SK-N-SH (cell line): Measurements from ENCODE around the gene PSMB9. TPM values are rescaled to one million over a fixed set of nuclear protein-coding genes. Genes with fewer than 3 reads are reported as not detected.

Source experiments
- CTCF ChIA-PET: fragments of 300-600, 350-600 bp; formaldehyde crosslinking; extraction: SDS; loops from one replicate; lab custom pipeline; 2021; lab: Yijun Ruan, JAX
- POLR2A ChIA-PET: fragments of 350-600 bp; sonication (Branson Sonifier 250); formaldehyde crosslinking; extraction: SDS; loops from one replicate; lab custom pipeline; 2020; ENCODE audit warnings: antibody characterized with exemption, inconsistent platforms; lab: Yijun Ruan, JAX
- DNase-seq: peaks from one replicate; pipeline ENCODE4 v3.0.0; 2012
- H2AFZ ChIP-seq: fragments of 200-600 bp; sonication (generic); 2 replicates; pipeline ENCODE4 v1.8.1; 2016; ENCODE audit warnings: antibody characterized with exemption, mild to moderate bottlenecking, low read depth
- H3F3A ChIP-seq: fragments of 200-600 bp; sonication (generic); replicated peaks from 2 replicates; pipeline ENCODE3; 2016; ENCODE audit warnings: antibody characterized with exemption, mild to moderate bottlenecking; ENCODE audit not compliant: insufficient read depth
- H3K27ac ChIP-seq, 2 experiments: fragments of 200-500 bp in 1 of 2; fragments of 200-600 bp in 1 of 2; sonication (Bioruptor generic) in 1 of 2; sonication (generic), shearing (Covaris generic) in 1 of 2; 2 replicates each; pipeline versions ENCODE4 v1.5.1 to v1.6.1; 2014 to 2016; ENCODE audit warnings: low read depth in 2 of 2, inconsistent platforms in 1 of 2, low read length in 1 of 2, mild to moderate bottlenecking in 1 of 2, mixed read lengths in 1 of 2
- H3K27me3 ChIP-seq: fragments of 200-600 bp; sonication (generic), shearing (Covaris generic); 2 replicates; pipeline ENCODE4 v1.6.1; 2016; ENCODE audit warnings: mixed run types; ENCODE audit not compliant: insufficient read depth
- H3K36me3 ChIP-seq, 2 experiments: fragments of 200-500 bp in 1 of 2; fragments of 200-600 bp in 1 of 2; sonication (Bioruptor generic) in 1 of 2; sonication (generic) in 1 of 2; replicated peaks in 1 of 2; 2 replicates each; pipeline versions ENCODE3 to v1.5.1; 2014 to 2016; ENCODE audit warnings: low read length in 1 of 2, mild to moderate bottlenecking in 1 of 2; ENCODE audit not compliant: insufficient read depth in 2 of 2, control insufficient read depth in 1 of 2
- H3K4me1 ChIP-seq, 2 experiments: fragments of 200-500 bp in 1 of 2; fragments of 200-600 bp in 1 of 2; sonication (Bioruptor generic) in 1 of 2; sonication (generic), shearing (Covaris generic) in 1 of 2; 2 replicates each; pipeline versions ENCODE4 v1.5.1 to v1.6.1; 2014 to 2016; ENCODE audit warnings: low read depth in 1 of 2, low read length in 1 of 2, mixed run types in 1 of 2; ENCODE audit not compliant: insufficient read depth in 2 of 2, control insufficient read depth in 1 of 2
- H3K4me2 ChIP-seq: fragments of 200-600 bp; sonication (generic), shearing (Covaris generic); 2 replicates; pipeline ENCODE4 v1.6.1; 2017; ENCODE audit warnings: mixed run types
- H3K4me3 ChIP-seq, 2 experiments: fragments of 200-500 bp in 1 of 2; fragments of 200-600 bp in 1 of 2; sonication (Bioruptor generic) in 1 of 2; sonication (generic), shearing (Covaris generic) in 1 of 2; 2 replicates each; pipeline versions ENCODE4 v1.5.1 to v1.8.1; 2014 to 2016; ENCODE audit warnings: low read depth in 2 of 2, inconsistent platforms in 1 of 2, low read length in 1 of 2, mild to moderate bottlenecking in 1 of 2, mixed read lengths in 1 of 2, moderate library complexity in 1 of 2
- H3K79me2 ChIP-seq: fragments of 200-600 bp; sonication (generic); 2 replicates; pipeline ENCODE4 v1.8.1; 2017; ENCODE audit warnings: mild to moderate bottlenecking; ENCODE audit not compliant: insufficient read depth
- H3K9ac ChIP-seq: fragments of 200-600 bp; sonication (generic); 2 replicates; pipeline ENCODE4 v1.6.1; 2017; ENCODE audit warnings: mixed run types
- H3K9me2 ChIP-seq: fragments of 200-600 bp; sonication (generic); 2 replicates; pipeline ENCODE4 v1.6.1; 2017; ENCODE audit warnings: mixed run types
- H3K9me3 ChIP-seq: fragments of 200-600 bp; sonication (generic); 2 replicates; pipeline ENCODE4 v1.6.1; 2017; ENCODE audit warnings: mixed run types, mild to moderate bottlenecking, moderate library complexity
- H4K20me1 ChIP-seq: fragments of 200-600 bp; sonication (generic); 2 replicates; pipeline ENCODE4 v1.6.1; 2017; ENCODE audit warnings: mild to moderate bottlenecking, mixed run types; ENCODE audit not compliant: insufficient read depth
- EP300 ChIP-seq, 2 experiments: IDR thresholded peaks; 2 replicates each; pipeline versions ENCODE4 v1.4.0 to v1.6.1; 2012; ENCODE audit warnings: borderline replicate concordance in 1 of 2, low read depth in 1 of 2, low read length in 1 of 2
- FOSL2 ChIP-seq: IDR thresholded peaks from 2 replicates; pipeline ENCODE4 v1.4.0; 2012; ENCODE audit warnings: low read depth, mild to moderate bottlenecking, moderate library complexity, borderline replicate concordance
- FOXJ3 ChIP-seq: sonication (generic); formaldehyde crosslinking; IDR thresholded peaks from 2 replicates; pipeline ENCODE4 v1.5.1; 2020; ENCODE audit warnings: mild to moderate bottlenecking, missing genetic modification reagents
- GABPA ChIP-seq: IDR thresholded peaks from 2 replicates; pipeline ENCODE4 v1.4.0; 2012; ENCODE audit warnings: low read depth, mild to moderate bottlenecking
- NRF1 ChIP-seq: IDR thresholded peaks from 2 replicates; pipeline ENCODE4 v1.6.1; 2012; ENCODE audit warnings: low read depth, mild to moderate bottlenecking, low read length
- POLR2AphosphoS5 ChIP-seq: IDR thresholded peaks from 2 replicates; pipeline ENCODE4 v1.6.1; 2012; ENCODE audit warnings: low read depth, low read length
- RAD21 ChIP-seq: IDR thresholded peaks from 2 replicates; pipeline ENCODE4 v1.6.1; 2012; ENCODE audit warnings: mild to moderate bottlenecking, low read length
- RCOR1 ChIP-seq: fragments of 150-350 bp; IDR thresholded peaks from 2 replicates; pipeline ENCODE4 v1.6.1; 2017; ENCODE audit warnings: antibody characterized with exemption, low read length
- RFX5 ChIP-seq: IDR thresholded peaks from 2 replicates; pipeline ENCODE4 v1.6.1; 2012; ENCODE audit warnings: mild to moderate bottlenecking, improper control_type of control experiment, low read length
- SIN3A ChIP-seq: IDR thresholded peaks from 2 replicates; pipeline ENCODE4 v1.6.1; 2012; ENCODE audit warnings: low read depth, mild to moderate bottlenecking, low read length, moderate library complexity, borderline replicate concordance
- TAF1 ChIP-seq: IDR thresholded peaks from 2 replicates; pipeline ENCODE4 v1.6.1; 2012; ENCODE audit warnings: low read depth, mild to moderate bottlenecking, low read length, moderate library complexity, borderline replicate concordance
- TCF12 ChIP-seq: IDR thresholded peaks from 2 replicates; pipeline ENCODE4 v1.4.0; 2012
- YY1 ChIP-seq: IDR thresholded peaks from 2 replicates; pipeline ENCODE4 v1.4.0; 2012; ENCODE audit warnings: low read depth, mild to moderate bottlenecking
- WGBS: methylation state at CpG from one replicate; pipeline ENCODE4 v1.1.6; 2017; ENCODE audit warnings: low lambda C conversion rate; 5-methylcytosine and 5-hydroxymethylcytosine counted together
- polyA plus RNA-seq, 3 experiments: library from polyadenylated mRNA; depleted of rRNA; stranded (reverse); fragments of >200 nt; gene quantifications; 2 replicates each; pipeline ENCODE4 v1.2.3, GENCODE V29; 2012
- TF ChIP-seq, protein P1 (sequence below): fragments of 150-350 bp; IDR thresholded peaks from 2 replicates; pipeline ENCODE4 v1.6.1; 2016; ENCODE audit warnings: mild to moderate bottlenecking, low read depth, low read length
- TF ChIP-seq, protein P2 (sequence below): fragments of 200-600 bp; sonication (generic); IDR thresholded peaks from 2 replicates; pipeline ENCODE4 v1.6.1; 2017; ENCODE audit warnings: antibody characterized with exemption, mild to moderate bottlenecking, moderate library complexity
- TF ChIP-seq, protein P3 (sequence below): IDR thresholded peaks from 2 replicates; pipeline ENCODE4 v1.4.0; 2012; ENCODE audit warnings: low read depth, borderline replicate concordance

Gene PSMB9
- polyA plus RNA-seq, 1 of the 3 experiments (the other 2 are of a cell fraction), result 83.7 TPM

DNA sequence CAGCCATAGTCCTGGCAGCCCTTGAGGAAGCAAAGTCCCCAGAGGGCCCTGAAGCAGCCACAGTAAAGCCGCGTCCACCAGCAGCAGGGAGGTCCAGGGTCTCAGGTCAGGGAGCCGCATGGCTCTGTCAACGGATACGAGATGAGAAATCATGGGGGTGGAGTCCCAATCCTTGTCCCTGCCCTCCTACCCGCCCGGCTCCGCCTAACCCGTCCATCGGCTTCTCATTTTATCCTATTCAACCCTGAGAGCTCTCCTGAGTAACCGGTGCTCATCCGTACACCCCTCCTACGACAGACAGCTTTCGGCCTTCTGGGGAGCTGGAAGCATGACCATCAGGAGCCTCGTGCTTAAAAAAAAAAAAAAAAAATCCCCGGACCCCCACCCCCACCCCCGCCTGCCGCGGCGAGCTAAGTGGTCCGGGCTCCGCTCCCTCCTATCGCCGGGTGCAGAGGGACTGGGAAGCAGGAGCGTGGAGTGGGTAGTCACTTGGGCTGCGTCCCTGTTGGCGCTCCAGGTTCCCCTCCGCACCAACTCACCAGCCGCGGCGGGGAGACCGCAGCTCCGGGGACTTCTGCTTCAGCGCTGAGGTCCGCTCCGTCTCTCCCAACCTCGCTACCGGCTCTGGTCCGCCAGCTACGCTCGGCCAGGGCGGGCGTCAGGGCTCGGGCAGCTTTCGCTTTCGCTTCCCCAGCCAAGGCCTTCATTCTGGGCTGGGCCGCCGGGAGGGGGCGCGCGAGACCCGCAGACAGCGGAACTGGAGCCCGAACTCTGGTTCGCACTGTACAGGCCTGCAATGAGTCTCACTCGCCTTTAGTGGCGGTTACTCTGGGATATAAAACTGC lies 15.7 kb upstream of the PSMB9 start, which contains the start of gene TAP2 (continued):
- TF ChIP-seq POLR2AphosphoS5, result peak; percentile 57; the same call in 1 of the 2 replicates
- TF ChIP-seq, protein P1, sequence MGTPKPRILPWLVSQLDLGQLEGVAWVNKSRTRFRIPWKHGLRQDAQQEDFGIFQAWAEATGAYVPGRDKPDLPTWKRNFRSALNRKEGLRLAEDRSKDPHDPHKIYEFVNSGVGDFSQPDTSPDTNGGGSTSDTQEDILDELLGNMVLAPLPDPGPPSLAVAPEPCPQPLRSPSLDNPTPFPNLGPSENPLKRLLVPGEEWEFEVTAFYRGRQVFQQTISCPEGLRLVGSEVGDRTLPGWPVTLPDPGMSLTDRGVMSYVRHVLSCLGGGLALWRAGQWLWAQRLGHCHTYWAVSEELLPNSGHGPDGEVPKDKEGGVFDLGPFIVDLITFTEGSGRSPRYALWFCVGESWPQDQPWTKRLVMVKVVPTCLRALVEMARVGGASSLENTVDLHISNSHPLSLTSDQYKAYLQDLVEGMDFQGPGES, result no peak
- TF ChIP-seq RCOR1, result 0 out of 2 replicates have a peak, but pooled peaks have one; percentile 31
- TF ChIP-seq TAF1, result 0 out of 2 replicates have a peak, but pooled peaks have one; percentile 26
- TF ChIP-seq NRF1, result no peak
- TF ChIP-seq, protein P2, sequence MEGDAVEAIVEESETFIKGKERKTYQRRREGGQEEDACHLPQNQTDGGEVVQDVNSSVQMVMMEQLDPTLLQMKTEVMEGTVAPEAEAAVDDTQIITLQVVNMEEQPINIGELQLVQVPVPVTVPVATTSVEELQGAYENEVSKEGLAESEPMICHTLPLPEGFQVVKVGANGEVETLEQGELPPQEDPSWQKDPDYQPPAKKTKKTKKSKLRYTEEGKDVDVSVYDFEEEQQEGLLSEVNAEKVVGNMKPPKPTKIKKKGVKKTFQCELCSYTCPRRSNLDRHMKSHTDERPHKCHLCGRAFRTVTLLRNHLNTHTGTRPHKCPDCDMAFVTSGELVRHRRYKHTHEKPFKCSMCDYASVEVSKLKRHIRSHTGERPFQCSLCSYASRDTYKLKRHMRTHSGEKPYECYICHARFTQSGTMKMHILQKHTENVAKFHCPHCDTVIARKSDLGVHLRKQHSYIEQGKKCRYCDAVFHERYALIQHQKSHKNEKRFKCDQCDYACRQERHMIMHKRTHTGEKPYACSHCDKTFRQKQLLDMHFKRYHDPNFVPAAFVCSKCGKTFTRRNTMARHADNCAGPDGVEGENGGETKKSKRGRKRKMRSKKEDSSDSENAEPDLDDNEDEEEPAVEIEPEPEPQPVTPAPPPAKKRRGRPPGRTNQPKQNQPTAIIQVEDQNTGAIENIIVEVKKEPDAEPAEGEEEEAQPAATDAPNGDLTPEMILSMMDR, result peak; percentile 96
- peak; percentile 92 for TF ChIP-seq RFX5
- peak; percentile 63; the same call in 1 of the 2 replicates for TF ChIP-seq SIN3A
- no peak for TF ChIP-seq GABPA
- TF ChIP-seq RAD21, result peak; percentile 85
- no peak; the same call in 1 of the 2 replicates for TF ChIP-seq FOSL2
- TF ChIP-seq EP300 (IDR thresholded peaks at IDR 0.05; ENCODE audit: borderline replicate concordance in 1 of 2, low read depth in 1 of 2, low read length in 1 of 2), result peak in 1 of 2 experiments; percentile 38; a peak in 1 of 4 replicates
- TF ChIP-seq, protein P3, sequence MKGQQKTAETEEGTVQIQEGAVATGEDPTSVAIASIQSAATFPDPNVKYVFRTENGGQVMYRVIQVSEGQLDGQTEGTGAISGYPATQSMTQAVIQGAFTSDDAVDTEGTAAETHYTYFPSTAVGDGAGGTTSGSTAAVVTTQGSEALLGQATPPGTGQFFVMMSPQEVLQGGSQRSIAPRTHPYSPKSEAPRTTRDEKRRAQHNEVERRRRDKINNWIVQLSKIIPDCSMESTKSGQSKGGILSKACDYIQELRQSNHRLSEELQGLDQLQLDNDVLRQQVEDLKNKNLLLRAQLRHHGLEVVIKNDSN, result no peak
- no peak for TF ChIP-seq FOXJ3 (CRISPR knock-in tag)
- TF ChIP-seq, all 33 proteins: peak for 12

DNA sequence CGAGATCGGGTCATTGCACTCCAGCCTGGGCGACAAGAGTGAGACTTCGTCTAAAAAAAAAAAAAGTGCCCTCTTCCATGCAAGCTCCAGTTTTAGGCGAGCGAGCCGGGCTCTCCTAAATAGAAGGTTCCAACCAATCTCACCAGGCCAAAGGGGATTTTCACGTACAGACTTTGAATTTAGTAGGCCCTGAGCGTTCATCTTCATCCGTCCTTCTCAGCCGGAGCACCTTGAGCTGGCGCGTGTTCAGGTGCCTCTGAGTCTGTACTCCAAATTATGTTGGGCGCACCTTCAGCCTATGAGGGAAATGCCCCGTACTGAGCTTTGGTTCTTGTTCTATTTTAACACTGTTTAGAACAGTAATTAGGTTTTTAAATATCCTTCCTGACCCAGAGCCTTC lies 14.6 kb upstream of the PSMB9 start:
- Histone ChIP-seq H3K4me1 (peaks cover 0 to 16% of the 10 kb centered on the region in 2 experiments; a peak in 1 of 4 replicates), H4K20me1 (no peaks in the 10 kb centered on the region), H3K27me3 (no peaks in the 10 kb centered on the region), H3K9ac (no peak overlapping the region), H3K79me2 (no peaks in the 10 kb centered on the region), H3K36me3 (peaks cover 6 to 16% of the 10 kb centered on the region in 2 experiments), H3K9me3 (no peaks in the 10 kb centered on the region), H3F3A (peaks cover 8% of the 10 kb centered on the region), H3K9me2 (no peaks in the 10 kb centered on the region), H3K4me3 (no peak overlapping the region), H2AFZ (no peak overlapping the region), H3K27ac (peak overlapping the region in 1 of 2 experiments; percentile 87; a peak in 2 of 4 replicates), H3K4me2 (no peak overlapping the region)
- CTCF ChIA-PET, result interaction anchor here (0.7 to 6.3 kb wide), 31 partner anchors 8 to 644 kb away, joined by 3 to 223 read pairs (median 5); partner anchors contain the start of genes HLA-DPA1, PSMB9 and TAP1
- WGBS, result 85% methylated on average over 15 of the region's 15 CpGs
- POLR2A ChIA-PET, result interaction anchor here (1.3 kb wide), 1 partner anchor 18 kb away, joined by 4 read pairs; no protein-coding TSS in a partner anchor
- no peak for DNase-seq
- TF ChIP-seq TCF12 (no peak), NRF1 (no peak), YY1 (no peak), SIN3A (no peak), RCOR1 (no peak), POLR2AphosphoS5 (no peak)
- TF ChIP-seq, protein P2, result no peak
